GM18858 (cell line): ENCODE measurements around the gene TTC7B.

Source experiments
- ATAC-seq: cut with Tn5 transposase; IDR thresholded peaks from one replicate; pipeline ENCODE4 v1.9.1; 2021; ENCODE audit not compliant: unreplicated experiment

TTC7B gene

DNA sequence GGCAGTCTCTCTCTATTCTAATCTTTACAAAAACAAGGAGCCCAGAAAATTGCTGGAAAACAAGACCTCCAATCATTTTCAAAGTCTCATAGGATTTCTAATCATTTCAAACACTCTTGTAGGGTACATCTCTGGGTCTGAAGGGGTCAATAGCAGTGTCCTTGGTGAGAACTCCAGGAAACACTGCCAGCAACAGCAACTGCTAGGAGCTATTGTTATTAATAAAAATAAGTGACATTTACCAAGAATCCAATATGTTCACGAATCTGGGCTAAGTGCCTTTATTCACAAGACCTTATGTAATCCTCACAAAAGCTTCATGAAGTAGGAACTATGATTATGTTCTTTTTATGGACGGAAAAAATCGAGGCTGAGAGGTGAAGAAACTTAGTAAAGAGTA lies 72.8 kb downstream of the TTC7B start:
- no peak for ATAC-seq

DNA sequence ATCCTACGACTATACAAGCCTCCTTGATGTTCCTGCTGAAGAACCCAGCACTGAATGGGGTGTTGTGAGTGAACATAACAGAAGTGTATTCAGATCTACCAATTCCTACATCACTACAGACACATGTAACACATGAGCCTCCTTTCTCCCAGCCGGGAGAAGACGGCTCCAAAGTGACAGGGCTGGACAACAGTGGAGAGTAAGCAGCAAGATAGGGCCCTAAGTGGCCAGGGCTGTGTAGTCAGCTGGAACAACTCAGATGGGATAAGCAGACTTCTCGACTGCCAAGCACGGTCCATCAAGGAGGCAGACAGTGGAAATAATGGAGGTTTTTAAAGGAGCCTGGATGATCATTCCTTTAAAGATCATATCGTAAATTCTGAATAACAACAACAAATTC lies 73.5 kb downstream of the TTC7B start:
- no peak for ATAC-seq

DNA sequence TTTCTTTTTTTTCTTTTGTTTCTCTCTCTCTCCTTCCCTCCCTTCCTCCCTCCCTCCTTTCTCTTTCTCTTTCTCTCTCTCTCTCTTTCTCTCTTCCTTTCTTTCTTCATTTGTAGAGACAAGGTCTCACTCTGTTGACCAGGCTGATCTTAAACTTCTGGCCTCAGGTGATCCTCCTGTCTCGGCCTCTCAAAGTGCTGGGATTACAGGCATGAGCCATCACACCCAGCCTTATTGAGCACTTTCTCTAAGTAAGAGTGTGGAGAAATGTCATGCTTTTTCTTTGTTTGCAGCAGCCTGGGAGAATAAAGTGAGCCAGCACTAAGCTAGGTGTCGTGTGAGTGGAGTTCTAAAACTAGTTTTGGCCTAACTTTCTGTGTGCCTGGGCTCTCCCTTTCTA lies 74.0 kb downstream of the TTC7B start:
- no peak for ATAC-seq

DNA sequence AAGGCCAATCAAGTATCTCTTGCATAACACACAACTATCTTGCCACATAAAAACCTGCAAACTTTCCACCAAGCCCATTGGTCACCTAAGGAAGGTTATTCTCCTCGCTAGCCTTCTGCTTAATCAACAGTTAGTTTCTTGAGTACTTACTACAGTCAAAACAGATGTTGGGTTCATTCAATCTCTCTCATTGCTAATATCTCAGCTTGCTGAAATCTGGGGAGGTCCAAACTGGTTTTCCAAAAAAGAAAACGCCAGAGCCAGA lies 74.6 kb downstream of the TTC7B start:
- no peak for ATAC-seq

DNA sequence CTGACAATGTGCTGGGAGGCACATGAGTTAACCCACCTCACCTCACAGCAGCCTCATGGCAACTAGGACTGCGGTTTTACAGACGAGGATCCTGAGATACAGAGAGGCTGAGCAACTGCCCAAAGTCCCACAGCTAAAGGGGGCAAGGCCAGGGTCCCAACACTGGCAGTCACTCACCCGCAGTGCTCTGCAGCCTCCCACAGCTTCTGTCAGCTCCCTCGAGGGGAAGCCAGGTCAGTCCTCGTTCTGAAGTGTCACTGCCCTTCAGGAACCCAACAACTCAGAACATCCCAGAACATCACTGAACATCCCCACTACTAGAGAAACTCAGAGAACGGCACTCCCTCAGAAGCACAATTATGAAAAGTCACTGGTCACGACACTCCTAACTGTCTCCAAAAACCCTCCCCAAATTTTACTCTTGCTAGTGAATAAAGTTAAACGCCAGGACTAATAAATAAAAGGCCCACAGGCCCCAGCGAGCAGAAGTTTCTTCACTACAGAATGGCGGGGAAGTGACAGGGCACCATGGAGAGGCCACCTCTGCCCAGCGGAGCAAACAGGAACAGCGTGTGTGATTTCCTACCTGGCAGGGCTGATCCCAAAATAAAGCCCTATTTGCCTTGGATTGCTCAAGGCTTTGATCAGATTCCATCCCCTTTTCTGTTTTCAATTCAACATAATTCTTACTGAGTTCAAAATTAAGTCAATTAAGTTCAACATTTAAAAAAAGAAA lies 75.1 kb downstream of the TTC7B start:
- ATAC-seq: no peak

DNA sequence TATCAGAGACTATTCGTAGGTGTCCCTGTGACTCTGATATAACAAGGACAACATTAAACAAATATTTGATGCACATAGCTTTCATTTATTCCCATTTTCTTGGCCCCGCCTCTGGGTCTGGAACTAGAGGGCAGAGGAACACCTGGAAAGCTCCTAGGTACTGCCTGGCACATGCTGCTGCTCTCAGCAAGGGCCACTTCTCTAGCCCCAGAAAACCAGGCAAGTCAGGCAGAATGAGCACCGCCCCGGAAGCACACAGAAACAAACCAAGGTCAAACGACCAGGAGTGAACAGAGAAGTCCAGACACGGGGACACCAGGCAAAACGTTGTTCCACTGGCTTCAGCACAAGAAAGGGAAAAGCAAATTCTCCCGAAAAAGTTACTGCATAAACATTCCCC lies 76.1 kb downstream of the TTC7B start:
- ATAC-seq: no peak

DNA sequence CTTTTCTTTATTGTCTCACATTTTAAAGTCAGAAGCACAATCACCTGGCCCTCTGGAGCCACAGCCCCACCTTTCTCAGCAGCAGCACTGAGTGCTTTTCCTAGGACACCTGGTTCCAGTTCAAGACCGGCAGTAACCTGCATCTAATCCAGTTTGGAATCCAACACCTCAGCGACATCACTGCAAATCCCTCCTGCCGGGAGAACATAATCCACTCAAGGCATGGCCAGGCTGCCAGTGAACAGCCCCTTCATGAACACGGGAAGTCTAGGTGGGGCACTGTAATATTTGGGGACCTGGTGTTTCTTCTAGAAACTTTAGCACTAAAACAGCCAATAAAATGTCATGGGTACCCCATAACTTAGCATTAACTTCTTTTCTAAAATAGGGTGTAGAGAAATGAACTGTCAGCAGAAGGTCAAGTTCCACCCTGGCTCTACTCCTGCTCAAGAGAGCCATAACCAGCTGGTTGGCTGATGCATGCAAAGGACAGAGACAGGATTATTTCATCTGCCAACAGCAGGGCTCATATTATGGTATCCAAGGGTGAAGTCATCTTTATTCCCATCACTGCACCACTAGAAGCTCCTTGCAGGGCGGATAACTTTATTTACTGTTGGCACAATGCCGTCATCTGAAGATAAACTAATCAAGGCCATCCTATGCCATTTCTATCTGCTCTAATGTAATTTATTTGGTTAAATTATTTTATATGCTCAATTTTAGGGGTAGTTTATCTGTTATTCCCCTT lies 76.7 kb downstream of the TTC7B start:
- ATAC-seq: no peak

DNA sequence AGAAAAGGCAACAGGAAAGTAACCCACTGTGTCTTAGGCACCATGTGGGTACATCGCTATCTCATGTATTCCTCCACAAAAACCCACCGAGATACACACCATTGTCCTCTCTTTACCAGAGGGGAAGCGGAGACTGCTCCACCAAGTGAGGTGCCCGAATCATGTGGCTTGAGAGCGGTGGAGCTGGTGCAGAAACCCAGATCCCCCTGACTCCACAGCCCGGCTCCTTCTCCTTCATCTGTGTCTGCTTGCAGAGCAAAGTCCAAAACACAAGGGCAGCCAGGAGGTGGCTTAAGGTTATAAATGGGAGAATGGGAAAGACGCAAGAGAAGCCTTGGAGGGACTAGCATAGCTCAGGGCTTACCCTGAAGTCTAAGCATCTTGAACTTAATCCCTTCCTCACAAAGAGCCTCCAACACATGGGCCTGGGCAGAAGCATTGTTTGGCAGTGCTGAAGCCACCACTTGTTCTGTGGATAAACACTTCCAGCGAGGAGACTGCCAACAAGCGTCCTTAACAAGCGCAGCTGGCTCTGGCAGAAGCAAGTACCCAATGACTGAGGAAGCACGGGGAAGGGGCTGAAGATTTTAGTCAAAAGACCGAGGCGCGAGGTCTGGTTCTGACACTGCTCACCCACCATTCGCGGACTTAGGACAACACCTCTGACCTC lies 83.0 kb downstream of the TTC7B start:
- ATAC-seq: no peak

DNA sequence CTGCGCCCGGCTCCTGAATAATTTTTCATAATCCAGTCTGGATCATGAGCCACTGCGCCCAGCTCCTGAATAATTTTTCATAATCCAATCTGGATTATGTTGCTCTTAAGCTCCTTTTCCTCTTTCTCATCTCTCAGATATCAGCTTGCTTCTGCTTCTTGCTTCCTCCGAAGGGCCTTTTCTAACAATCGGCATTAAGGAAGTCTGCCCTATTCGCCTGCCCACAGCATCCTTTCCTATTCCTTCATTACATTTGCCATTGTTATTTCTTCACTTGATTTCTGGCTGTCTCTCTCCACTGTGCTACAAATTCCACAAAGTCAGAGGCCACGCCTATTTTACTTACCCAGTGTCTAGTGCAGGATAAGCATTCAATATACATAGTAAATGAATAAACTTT lies 83.5 kb downstream of the TTC7B start:
- ATAC-seq: no peak

DNA sequence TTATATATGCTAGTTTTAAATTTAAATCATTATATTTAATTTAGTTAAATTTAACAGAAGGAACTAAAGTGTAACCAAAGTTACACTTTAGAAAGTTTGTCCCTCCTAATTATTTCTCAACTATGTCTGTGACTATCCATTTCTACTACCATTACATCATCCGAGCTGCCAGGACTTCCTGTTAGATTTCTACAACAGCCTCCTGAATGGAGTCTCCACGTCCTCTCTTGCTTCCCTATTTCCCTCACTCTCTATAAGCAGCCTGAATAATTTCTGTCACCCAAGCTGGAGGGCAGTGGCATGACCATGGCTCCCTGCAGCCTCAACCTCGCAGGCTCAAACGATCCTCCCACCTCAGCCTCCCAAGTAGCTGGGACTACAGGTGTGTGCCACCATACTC lies 84.1 kb downstream of the TTC7B start:
- no peak for ATAC-seq

DNA sequence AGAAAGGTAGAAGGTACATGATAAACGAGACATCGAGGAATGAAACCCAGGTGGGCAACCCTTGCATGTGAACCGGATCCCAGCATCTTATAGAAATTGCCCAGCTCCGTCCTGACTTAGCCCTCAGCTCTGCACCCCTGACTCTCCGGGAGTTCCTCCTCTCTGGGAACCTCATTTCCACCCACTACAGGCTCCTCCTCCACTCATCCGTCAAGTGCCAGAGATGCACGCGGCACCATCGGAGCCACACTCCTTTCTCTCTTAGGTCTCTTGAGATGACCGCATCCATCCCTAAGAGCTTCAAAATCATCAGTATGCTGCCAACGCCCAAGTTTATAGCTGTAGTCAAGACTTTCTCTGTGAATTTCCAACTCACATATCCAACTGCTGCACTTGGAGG lies 84.7 kb downstream of the TTC7B start:
- ATAC-seq: no peak

DNA sequence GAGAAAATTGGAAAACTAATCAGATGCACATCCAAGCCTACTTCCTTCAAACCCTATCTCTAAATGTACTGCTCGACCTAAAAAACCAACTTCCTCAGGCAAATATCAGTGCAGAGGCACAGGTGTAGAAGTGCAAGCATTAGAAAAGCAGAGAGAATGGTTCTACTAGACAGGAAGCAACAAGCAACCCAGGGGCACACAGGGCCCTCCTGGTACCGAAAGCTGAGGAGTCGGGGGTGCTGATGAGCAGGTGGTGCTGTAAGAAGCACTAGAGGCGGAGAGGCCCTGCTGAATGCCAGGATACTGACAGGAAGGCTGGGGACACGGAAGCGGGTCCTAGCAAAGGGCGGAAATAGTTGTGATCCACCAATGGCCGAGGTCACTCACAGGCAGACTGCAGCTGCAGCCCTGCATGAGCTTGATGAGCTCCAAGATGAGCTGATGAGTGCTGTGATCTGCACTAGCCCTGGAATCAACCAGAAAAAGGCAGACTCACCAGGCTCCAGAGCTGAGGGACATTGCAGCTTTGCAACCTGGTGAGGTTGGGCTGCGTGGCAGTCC lies 85.9 kb downstream of the TTC7B start:
- no peak for ATAC-seq

DNA sequence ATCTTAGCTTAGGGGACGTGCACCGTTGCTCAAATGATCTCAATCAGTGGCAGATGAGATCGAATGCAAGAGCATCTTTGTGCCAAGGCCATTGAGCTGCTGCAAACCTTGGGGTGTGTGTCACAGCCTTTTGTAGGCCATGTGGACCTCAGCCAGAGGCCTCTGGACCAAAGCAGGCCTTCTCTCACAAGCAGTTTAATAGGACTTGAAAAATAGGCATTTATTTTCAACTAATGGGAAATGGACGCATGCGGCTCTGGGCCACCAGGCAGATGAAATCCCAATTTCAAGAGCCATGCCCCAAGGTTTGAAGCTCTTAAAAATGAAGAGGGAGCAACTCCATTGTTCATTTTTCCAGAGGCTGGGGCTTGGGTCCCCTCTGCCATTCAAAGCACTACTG lies 87.3 kb downstream of the TTC7B start:
- no peak for ATAC-seq

DNA sequence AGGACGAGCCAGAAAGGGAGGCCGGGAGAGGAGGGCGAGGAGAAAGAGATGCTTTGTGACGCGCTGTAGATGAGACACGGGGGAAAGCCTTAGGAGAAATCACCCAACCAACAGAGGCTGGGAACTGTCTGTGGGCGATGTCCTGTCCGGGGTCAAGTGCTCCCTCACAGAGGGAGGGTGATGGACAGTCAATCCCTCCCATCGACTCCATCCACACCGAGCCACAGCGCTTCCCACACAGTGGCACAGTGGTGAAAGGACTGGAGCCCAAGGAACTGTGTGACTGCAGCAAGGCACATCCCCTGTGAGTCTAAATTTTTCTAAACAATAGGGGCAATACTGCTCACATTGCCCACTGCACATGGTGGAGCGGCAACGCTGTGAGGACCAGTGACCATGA lies 89.1 kb downstream of the TTC7B start:
- ATAC-seq: no peak

DNA sequence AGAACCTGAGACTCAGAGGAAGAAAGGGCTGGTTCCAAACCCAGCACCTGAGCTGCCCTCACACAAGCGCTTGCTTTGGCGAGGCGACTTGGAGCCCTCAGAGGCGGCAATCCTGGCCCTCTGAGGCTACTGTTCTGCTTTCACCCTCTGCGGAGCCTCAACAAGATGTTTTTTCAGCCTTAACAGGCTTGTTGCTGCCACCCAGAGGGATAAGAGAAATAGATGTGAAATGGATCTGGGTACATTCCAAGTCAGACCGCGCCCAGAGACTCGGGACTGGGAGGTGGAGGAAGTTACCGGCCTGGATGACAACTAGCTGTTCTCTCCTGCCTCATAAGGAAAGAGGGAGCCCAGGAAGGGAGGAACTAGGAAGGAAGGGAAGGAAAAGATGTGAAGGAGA lies 89.6 kb downstream of the TTC7B start:
- no peak for ATAC-seq

DNA sequence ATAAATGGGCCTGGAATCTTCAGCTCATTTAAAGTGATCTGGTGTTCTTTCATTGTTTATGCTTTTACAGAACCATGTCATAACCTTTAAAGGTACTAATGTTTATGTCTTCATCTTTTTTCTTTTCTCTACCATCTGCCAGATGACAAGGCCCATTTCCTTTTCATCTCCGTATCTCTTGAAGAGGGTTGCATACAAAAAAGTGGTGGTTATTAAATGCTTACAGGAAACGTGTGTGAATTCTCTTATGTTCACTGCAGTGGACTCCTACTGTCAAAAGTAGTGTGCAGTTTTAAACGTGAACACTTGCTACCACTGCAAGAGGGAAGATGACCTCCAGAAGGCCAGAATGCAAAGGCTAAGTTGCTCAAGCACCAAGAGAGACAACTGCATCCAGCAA lies 91.4 kb downstream of the TTC7B start:
- no peak for ATAC-seq

DNA sequence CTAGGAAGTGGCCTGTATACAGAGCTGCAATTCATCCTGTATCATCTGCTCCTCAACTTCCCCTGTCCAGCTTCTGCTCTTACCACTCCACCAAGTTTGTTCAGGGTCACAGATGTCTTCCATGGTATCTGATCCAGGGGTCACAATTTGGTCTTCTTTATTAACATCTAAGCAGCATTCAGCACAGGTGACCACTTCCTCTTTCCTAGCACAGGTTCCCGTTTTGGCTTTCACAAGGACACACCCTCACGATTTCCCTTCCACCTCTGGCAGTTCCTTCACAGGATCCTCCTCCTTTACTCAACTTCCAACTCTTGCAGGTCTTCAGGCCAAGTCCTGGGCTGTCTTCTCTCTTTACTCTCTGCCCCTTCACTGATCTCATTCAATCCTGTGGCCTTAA lies 93.6 kb downstream of the TTC7B start:
- ATAC-seq: no peak

DNA sequence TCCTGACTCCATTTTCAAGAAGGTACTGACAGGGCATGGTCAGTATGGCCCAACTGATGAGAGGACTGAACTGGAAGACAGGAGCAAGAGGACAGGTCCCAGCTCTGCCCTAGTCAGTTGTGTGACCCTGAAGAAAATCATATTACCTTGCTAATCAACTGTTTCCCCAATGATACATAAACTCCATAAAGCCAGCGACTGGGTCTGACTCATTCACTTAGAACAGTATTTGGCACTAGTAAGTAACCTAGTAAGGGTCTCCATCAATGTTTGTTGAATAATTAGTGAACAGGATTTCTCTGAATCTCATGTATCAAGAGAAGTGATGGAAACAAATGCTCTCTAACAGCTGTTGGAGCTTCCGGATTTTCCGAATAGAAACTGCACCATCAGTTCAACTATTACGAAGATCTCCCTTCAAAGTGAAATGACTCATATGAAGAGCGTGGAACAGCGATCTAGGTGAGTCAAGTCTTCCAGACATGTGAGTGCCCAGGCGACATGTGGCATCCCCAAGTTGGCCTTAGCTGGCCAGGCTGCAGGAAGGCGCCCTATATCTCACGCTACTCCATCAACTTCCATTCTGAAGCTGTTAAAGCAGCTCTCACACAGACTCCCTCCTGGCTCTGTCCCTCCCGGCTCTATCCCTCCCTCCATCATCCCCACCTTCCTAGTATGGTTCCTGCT lies 94.5 kb downstream of the TTC7B start:
- ATAC-seq: no peak

DNA sequence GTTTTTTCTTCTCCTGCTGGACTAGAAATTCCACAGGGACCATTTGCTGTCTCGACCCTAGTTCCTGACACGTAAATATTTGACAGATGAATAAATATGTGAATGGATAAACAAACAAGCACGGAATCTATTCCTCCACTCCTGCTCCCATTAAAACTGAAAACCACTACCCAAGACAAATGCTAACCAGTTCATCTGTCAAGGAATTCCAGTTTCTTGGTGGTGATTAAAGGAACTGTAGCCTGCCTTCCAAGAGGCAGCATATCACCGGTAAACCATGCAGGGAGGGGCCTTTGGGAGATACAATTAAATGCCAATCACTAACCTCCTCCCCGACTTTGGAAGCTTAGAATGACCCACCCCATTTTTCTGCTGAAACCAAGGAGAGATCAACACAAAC lies 95.4 kb downstream of the TTC7B start:
- no peak for ATAC-seq

DNA sequence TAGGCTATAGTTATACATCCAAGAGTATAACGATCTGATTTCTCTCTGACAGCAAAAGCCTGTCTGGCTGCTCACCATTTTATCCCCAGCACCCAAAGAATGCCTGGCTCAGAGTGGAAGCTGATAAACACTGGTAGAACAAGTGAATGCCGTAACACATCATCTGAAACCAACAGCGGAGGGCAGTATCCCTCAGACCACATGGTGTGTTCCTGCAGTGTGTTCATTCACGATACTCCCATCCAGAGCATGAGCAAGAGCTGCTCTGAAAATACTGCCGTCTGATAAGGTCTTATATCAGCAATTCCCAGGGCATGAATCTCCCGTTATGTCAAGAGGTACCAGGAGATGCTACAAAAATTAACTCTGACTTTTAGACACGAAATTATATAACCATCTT lies 95.9 kb downstream of the TTC7B start:
- no peak for ATAC-seq

DNA sequence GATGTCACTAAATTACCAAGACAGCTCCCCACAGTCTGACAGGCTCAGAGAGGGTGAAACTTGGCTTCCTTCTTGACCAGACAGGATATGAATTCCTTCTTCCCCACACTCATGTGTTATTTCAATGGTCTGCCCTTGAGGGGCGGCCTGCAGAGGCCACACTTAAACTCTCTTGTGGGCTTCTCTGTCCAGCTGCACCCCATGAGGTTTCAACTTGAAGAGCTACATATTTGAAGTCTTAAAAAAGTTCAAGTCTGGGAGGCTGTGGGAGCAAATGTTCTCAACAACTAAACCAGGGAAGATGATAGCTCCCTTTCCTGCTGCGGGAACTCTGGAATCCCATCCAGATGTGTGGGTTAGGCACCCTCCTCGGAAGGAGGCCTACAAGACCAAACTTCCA lies 98.3 kb downstream of the TTC7B start:
- no peak for ATAC-seq

DNA sequence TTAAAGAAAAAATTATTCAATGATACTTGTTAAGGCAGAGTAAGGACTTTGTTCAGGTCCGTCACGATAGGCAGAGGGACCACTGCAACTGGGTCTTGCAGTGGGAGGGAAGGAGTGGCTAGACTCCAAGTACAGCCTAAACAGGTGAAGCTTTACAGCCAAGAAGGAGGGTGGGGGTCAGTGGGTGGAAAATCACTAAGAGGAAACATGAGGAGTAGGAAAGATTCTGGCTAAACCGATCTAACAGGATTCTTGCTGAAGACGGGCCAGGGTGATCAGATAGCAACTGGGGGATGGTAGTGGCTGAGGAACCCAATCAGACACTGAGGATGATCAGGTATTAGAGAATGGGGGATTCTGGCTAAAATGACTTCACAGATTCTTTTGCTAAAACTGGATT lies 100.2 kb downstream of the TTC7B start:
- ATAC-seq: no peak
